Cortex of kidney (tissue), 1 donor: Measurements from ENCODE around the gene WSB1.
"Not testable (repeated sequence)": the region's sequence is repeated elsewhere in the genome, so short reads cannot be mapped to it uniquely, and the experiment has no call there.

ENCODE experiments used
- DNase-seq: peaks from one replicate; lab custom pipeline; 2025; lab: John Stamatoyannopoulos, UW

WSB1 gene

GRCh38 chr17:27315796-27316465, 22.0 kb downstream of the WSB1 start:
- no peak for DNase-seq

DNA sequence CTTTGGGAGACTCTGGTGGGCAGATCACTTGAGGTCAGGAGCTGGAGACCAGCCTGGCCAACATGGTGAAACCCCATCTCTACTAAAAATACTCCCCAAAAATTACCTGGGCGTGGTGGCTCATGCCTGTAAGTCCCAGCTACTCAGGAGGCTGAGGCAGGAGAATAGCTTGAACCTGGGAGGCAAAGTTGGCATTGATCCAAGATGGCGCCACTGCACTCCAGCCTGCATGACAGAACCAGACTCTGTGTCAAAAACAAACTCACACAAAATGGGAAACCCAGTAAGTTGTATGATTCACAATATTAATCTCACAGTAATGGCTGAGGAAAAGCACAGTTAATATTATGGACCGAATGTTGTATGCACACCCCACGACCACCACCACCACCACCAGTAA, 24.3 kb downstream of the WSB1 start:
- no peak for DNase-seq

DNA sequence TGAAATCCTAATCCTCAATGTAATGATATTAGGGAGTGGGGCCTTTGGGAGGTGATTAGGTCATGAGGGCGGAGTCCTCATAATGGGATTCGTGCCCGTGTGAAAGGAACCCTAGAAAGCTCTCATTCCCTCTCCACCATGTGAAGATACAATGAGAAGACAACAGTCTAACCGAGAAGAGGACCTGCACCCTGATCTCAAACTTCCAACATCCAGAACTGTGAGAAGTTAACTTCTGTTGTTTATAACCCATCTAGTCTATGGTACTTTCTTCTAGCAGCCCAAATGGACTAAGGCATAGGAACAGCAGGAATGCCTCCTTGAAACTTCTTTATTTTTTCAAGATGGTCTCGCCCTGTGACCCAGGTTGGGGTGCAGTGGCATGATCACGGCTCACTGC, 24.7 kb downstream of the WSB1 start:
- DNase-seq: no peak

GRCh38 chr17:27319541-27320221, 25.8 kb downstream of the WSB1 start:
- DNase-seq: no peak

- no peak for DNase-seq
Measured at GRCh38 chr17:27320222-27320560, 26.3 kb downstream of the WSB1 start.

DNA sequence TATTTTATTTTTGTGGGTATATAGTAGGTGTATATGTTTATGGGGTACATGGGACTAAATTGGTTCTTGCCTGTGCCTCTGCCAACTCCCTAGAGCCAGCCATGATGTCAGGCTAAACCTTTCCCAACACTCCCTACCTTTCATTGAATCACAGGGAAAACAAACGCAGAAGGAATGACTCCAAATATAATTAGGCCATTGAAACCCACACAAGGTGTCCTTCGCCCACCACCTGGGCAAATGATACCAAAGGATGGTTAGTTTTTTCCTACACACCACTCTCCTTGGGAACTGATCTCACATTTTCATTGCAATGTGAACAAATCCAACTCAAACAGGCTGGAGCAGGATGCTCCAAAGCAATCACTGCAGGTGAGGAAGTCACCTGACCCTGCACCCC, 27.5 kb downstream of the WSB1 start:
- no peak for DNase-seq

- no peak for DNase-seq
Measured at GRCh38 chr17:27322026-27322425, 28.1 kb downstream of the WSB1 start.

DNA sequence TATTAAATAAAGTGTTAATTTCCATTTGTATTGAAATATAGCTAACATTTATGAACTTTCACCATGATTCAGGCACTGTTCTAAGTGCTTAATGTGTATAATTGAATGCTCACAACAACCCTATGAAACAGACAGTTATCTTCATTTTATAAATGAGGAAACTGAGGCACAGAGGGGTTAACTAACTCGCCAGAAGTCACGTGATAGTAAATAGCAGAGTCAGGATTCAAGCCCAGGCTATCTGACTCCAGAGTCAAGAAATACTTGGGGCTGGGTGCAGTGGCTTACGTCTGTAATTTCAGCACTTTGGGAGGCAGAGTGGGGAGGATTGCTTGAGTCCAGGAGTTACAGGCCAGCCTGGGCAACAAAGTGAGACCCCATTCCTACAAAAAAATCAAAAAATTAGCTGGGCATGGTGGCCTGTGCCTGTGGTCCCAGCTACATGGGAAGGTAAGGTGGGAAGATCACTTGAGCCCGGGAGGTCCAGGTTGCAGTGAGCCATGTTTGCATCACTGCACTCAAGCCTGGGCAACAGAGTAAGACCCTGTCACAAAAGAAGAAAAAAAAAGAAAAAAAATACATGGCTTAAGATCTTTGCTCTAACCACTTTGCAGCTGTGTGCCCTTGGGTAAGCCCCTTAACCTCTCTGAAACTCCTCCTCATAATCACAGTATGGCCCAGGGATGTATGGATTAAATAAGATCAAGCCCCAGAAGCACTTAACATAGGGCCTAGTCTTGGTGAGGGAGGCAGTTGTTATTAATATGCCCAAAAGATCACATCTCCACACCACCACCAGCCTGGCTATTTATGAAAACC, 29.0 kb downstream of the WSB1 start:
- no peak for DNase-seq

DNA sequence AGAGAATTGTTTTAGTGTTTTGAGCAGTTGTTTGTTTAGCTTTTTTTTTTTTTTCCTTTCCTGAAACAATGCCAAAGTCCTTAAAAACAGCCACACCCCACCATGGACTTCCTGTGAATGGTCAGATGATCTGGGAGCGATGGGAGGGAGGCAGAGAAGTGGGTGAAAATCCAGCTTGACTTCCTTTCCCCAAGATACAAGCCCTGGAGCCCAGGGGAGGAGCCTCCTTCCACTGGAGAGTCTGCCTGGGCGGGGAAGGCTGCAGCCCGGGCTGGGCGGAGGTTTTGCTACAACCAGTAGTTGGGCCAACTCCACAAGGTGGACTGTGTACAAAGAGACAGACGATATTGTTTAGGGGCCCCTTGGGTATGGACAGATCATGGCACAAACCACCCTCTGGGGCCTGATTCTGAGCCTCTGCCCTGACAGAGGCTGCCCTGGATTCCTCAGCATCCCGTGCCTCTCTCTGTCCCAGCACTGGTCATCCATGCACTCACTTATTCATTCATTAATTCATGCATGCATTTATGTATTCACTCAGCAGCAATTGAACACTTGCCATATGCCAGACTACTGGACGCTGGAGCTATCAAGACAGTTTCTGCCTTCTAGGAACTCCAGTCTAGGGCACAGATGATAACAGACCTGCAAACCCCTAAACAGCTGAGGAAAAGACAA, 29.8 kb downstream of the WSB1 start:
- no peak for DNase-seq

- DNase-seq: no peak
Measured at GRCh38 chr17:27324771-27325339, 30.9 kb downstream of the WSB1 start.

GRCh38 chr17:27326051-27326450, 32.1 kb downstream of the WSB1 start:
- no peak for DNase-seq

- DNase-seq: no peak
Measured at GRCh38 chr17:27326585-27326984, 32.7 kb downstream of the WSB1 start.

GRCh38 chr17:27327397-27327796, 33.5 kb downstream of the WSB1 start:
- DNase-seq: no peak

- DNase-seq: no peak
Measured at GRCh38 chr17:27327871-27328270, 34.0 kb downstream of the WSB1 start.

DNA sequence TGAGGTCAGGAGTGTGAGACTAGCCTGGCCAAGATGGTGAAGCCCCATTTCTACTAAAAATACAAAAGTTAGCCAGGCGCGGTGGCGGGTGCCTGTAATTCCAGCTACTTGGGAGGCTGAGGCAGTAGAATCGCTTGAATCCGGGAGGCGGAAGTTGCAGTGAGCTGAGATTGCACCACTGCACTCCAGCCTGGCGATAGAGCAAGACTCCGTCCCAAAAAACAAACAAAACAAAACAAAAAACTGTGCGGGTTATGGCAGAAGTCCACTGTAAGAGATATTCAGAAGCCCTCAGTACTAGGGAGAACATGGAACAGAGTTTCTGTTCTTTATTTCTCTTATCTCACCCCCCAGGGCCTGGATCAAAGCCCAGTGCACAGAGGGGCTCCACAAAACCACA, 34.8 kb downstream of the WSB1 start:
- not testable (repeated sequence) for DNase-seq

- DNase-seq: no peak
Measured at GRCh38 chr17:27329146-27329805, 35.4 kb downstream of the WSB1 start.

- DNase-seq: no peak
Measured at GRCh38 chr17:27332047-27332393, 38.1 kb downstream of the WSB1 start.

DNA sequence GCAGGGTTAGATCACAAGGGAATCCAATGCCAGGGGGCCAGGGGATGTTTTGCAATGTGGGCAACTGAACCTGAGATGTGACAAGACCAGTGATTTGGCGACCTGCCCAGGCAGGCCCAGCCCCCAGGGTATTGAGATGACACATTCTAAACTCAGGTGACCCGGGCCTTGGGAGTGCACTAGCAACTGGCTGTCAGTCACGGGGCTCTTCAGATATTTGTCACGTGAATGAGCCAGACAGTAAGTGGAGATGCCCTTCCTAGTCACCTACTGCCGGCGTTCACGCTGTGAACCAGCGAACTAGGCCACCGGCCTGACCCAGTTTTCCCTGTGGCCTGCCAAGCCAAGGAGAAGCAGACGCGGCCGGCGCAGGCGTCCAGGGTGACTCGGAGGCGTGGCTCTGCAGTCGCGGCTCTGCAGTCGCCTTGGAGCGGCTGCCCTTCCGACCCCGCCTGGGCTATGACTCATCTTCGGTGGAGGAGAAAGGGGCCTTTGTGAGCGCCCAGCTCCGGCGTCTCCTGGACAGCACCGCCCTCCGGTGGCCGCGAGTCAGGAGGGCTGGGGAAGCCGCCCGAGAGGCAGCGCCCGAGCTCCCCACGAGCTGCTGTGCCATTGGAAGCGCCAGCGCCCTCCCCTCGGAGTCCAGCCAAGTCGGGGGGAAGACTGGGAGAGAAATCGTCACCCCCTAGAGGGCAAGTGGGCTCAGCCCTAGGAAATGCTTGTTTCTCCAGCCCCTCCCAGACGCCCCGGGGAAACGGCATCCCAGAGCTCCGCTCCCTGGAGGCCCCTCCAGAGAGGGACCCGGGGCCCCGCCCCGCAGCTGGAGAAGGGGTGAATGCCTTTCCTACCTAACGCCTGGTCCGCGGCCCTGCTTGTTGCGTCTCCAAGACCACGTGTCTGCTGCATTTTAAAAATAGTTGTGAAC, 38.8 kb downstream of the WSB1 start:
- DNase-seq: peak; percentile 58

DNA sequence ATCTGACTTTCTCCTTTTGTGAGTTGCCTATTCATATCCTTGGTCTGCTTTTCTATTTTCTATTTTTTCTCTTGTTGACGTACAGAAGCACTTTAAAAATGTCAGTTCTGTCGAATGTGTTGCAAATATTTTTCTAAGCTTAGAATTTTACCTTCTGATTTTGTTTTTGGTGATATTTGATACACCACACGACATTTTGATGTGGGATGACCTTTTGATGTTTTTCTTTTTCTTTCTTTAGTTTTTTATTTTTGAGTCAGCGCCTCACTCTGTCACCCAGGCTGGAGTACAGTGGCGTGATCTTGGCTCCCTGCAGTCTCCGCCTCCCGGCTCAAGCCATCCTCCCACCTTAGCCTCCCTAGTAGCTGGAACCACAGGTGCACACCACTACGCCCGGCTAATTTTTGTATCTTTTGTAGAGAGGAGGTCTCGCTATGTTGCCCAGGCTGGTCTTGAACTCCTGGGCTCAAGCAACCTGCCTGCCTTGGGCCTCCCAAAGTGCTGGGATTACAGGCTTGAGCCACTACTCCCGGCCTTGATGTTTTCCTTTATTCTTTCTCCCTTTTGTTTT, 39.6 kb downstream of the WSB1 start:
- no peak for DNase-seq

GRCh38 chr17:27336184-27336583, 42.3 kb downstream of the WSB1 start:
- no peak for DNase-seq
